ENCODE results near the gene THBS1. TPM values are rescaled to one million over a fixed set of nuclear protein-coding genes. Genes with fewer than 3 reads are reported as not detected.

Gene THBS1
- total and polyA plus RNA-seq, 7 donors, result 3.3 to 40.1 (median 9.7) TPM

- Histone ChIP-seq H3K27ac (no peak overlapping the region), H3K9me3 (peaks cover 18% of the 10 kb centered on the region), H3K27me3 (ENCODE audit: insufficient read depth in 3 of 3, low read length in 2 of 3) (no peaks in the 10 kb centered on the region), H3K36me3 (ENCODE audit: insufficient read depth in 1 of 2, low read depth in 1 of 2) (no peaks in the 10 kb centered on the region), H3K4me3 (no peak overlapping the region), H3K4me1 (no peaks in the 10 kb centered on the region)
- no peak for TF ChIP-seq CTCF (IDR thresholded peaks at IDR 0.05)
- no peak for ATAC-seq
- 77 to 79% (median 79%) methylated on average over 4 of the region's 4 CpGs for WGBS, 3 donors
- no peak for DNase-seq
- intact Hi-C loops (cut with DNase I), result no loop called here
Observed at GRCh38 chr15:39609166-39609916, 28.5 kb downstream of the THBS1 start.

GRCh38 chr15:39610665-39611064 lies 29.8 kb downstream of the THBS1 start:
- Histone ChIP-seq H3K4me3 (no peak overlapping the region), H3K27me3 (ENCODE audit: insufficient read depth in 3 of 3, low read length in 2 of 3) (no peaks in the 10 kb centered on the region), H3K27ac (no peak overlapping the region), H3K9me3 (peaks cover 18% of the 10 kb centered on the region), H3K4me1 (no peaks in the 10 kb centered on the region), H3K36me3 (ENCODE audit: insufficient read depth in 1 of 2, low read depth in 1 of 2) (no peaks in the 10 kb centered on the region)
- ATAC-seq (no peak), DNase-seq (no peak)
- intact Hi-C loops (cut with DNase I), result no loop called here
- no peak for TF ChIP-seq CTCF (IDR thresholded peaks at IDR 0.05)

GRCh38 chr15:39613271-39613670 lies 32.4 kb downstream of the THBS1 start:
- DNase-seq, result no peak
- intact Hi-C loops (cut with DNase I), result no loop called here
- no peaks in the 10 kb centered on the region for H3K36me3 ChIP-seq (ENCODE audit: insufficient read depth in 1 of 2, low read depth in 1 of 2)
- no peaks in the 10 kb centered on the region for H3K4me1 ChIP-seq
- no peak overlapping the region for H3K27ac ChIP-seq
- H3K4me3 ChIP-seq, result no peak overlapping the region
- no peaks in the 10 kb centered on the region for H3K27me3 ChIP-seq (ENCODE audit: insufficient read depth in 3 of 3, low read length in 2 of 3)
- TF ChIP-seq CTCF (IDR thresholded peaks at IDR 0.05), result no peak
- peaks cover 18% of the 10 kb centered on the region for H3K9me3 ChIP-seq
- ATAC-seq, result no peak

GRCh38 chr15:39613861-39614260 lies 33.0 kb downstream of the THBS1 start:
- intact Hi-C loops (cut with DNase I), result no loop called here
- WGBS, 3 donors, result 78 to 94% (median 93%) methylated on average over 2 of the region's 2 CpGs
- H3K36me3 ChIP-seq (ENCODE audit: insufficient read depth in 1 of 2, low read depth in 1 of 2), result no peaks in the 10 kb centered on the region
- no peak for TF ChIP-seq CTCF (IDR thresholded peaks at IDR 0.05)
- no peak for DNase-seq
- H3K27ac ChIP-seq, result no peak overlapping the region
- no peaks in the 10 kb centered on the region for H3K27me3 ChIP-seq (ENCODE audit: insufficient read depth in 3 of 3, low read length in 2 of 3)
- no peaks in the 10 kb centered on the region for H3K4me1 ChIP-seq
- ATAC-seq, result no peak
- H3K4me3 ChIP-seq, result no peak overlapping the region
- H3K9me3 ChIP-seq, result peaks cover 18% of the 10 kb centered on the region
